ENCODE results near the gene C4B. TPM values are rescaled to one million over a fixed set of nuclear protein-coding genes. Genes with fewer than 3 reads are reported as not detected.
A peak's percentile ranks its signal among the peaks of the same experiment; 100 is the strongest.
"Not testable (repeated sequence)": the region's sequence is repeated elsewhere in the genome, so short reads cannot be mapped to it uniquely, and the experiment has no call there.

The C4B gene
- total RNA-seq, 3 donors from 2014 or later = 5.6 to 323 (median 298) TPM

DNA sequence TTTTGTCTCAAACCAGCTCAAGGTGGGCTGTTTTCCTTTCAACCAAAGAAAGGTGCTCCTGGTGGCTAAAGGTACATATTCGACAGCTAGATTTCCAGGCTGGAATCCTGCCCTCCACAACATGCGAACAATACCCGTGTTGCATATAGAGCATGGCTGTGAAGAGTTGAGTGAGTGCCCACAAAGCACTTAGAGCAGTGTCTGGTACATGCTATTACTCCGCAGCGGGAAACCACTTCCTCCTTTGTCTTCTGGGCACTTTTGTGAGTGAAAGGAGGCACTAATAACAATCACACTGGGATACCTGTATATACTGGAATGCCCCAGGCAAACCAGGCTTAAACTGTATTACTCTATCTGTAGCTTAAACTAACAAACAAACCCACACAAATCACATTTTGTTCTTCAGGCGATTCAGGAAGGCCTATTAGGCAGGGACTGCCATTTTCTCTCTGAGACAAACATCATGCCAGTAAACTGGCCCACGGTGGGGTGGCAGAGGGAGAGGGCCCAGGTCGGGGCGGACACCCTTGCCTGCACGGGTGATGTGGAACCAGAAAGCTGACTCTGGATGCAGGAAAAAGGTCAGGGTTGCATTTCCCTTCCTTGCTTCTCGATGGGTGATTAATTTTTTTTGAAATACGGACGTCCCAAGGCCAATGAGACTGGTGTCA lies 9.6 kb upstream of the C4B start:
- H3K27ac ChIP-seq = peak overlapping the region in 1 of 2 donors; percentile 40
- H3K9me3 ChIP-seq; H3K4me3 ChIP-seq; intact Hi-C loops (cut with DNase I; ENCODE audit: low total_unique reads); H3K27me3 ChIP-seq; H3K4me1 ChIP-seq; H3K36me3 ChIP-seq: not testable (repeated sequence)
- peak in 1 of 2 donors; percentile 50 for DNase-seq (ENCODE audit: low spot score in 2 of 2)

DNA sequence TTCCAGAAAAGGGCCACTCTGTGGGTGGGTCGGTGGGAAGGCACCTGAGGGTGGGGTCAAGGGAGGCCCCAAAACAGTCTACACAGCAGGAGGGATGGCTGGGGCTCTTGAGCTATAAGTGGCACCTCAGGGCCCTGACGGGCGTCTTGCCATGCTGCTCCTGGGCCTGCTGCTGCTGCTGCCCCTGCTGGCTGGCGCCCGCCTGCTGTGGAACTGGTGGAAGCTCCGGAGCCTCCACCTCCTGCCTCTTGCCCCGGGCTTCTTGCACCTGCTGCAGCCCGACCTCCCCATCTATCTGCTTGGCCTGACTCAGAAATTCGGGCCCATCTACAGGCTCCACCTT lies 9.1 kb upstream of the C4B start:
- intact Hi-C loops (cut with DNase I; ENCODE audit: low total_unique reads) = not testable (repeated sequence)

DNA sequence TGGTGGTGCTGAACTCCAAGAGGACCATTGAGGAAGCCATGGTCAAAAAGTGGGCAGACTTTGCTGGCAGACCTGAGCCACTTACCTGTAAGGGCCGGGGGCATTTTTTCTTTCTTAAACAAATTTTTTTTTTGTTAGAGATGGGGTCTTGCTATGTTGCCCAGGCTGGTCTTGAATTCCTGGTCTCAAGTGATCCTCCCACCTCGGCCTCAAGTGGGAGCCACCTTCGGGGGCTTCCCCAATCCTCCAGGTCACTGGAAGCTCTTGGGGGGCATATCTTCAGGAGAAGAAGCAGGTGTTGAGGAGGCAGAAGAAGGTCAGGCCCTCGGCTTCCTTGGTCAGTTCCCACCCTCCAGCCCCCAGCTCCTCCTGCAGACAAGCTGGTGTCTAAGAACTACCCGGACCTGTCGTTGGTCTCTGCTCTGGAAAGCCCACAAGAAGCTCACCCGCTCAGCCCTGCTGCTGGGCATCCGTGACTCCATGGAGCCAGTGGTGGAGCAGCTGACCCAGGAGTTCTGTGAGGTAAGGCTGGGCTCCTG lies 8.5 kb upstream of the C4B start:
- H3K27me3 ChIP-seq; H3K4me3 ChIP-seq; intact Hi-C loops (cut with DNase I; ENCODE audit: low total_unique reads); H3K4me1 ChIP-seq; H3K36me3 ChIP-seq; H3K9me3 ChIP-seq; H3K27ac ChIP-seq: not testable (repeated sequence)
- DNase-seq (ENCODE audit: low spot score in 2 of 2) = peak in 1 of 2 donors; percentile 44

More for the DNA sequence above, 9.1 kb upstream of the C4B start:
- peak overlapping the region in 1 of 2 donors; percentile 40 for H3K27ac ChIP-seq
- not testable (repeated sequence) for H3K4me1 ChIP-seq, H3K4me3 ChIP-seq, H3K27me3 ChIP-seq, H3K36me3 ChIP-seq, H3K9me3 ChIP-seq
- peak in 1 of 2 donors; percentile 17 for DNase-seq (ENCODE audit: low spot score in 2 of 2)

DNA sequence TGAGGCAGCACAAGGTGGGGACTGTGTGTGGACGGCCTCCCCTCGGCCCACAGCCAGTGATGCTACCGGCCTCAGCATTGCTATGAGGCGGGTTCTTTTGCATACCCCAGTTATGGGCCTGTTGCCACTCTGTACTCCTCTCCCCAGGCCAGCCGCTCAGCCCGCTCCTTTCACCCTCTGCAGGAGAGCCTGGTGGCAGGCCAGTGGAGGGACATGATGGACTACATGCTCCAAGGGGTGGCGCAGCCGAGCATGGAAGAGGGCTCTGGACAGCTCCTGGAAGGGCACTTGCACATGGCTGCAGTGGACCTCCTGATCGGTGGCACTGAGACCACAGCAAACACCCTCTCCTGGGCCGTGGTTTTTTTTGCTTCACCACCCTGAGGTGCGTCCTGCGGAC lies 7.5 kb upstream of the C4B start:
- peak in 1 of 2 donors; percentile 22 for DNase-seq (ENCODE audit: low spot score in 2 of 2)
- H3K27ac ChIP-seq; H3K27me3 ChIP-seq; H3K4me1 ChIP-seq; H3K36me3 ChIP-seq; H3K4me3 ChIP-seq; H3K9me3 ChIP-seq; intact Hi-C loops (cut with DNase I; ENCODE audit: low total_unique reads): not testable (repeated sequence)

DNA sequence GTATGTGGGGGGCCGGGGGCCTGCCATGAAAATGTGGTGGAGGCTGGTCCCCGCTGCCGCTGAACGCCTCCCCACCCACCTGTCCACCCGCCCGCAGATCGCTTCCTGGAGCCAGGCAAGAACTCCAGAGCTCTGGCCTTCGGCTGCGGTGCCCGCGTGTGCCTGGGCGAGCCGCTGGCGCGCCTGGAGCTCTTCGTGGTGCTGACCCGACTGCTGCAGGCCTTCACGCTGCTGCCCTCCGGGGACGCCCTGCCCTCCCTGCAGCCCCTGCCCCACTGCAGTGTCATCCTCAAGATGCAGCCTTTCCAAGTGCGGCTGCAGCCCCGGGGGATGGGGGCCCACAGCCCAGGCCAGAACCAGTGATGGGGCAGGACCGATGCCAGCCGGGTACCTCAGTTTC lies 6.6 kb upstream of the C4B start:
- H3K9me3 ChIP-seq; DNase-seq (ENCODE audit: low spot score in 2 of 2); intact Hi-C loops (cut with DNase I; ENCODE audit: low total_unique reads): not testable (repeated sequence)

DNA sequence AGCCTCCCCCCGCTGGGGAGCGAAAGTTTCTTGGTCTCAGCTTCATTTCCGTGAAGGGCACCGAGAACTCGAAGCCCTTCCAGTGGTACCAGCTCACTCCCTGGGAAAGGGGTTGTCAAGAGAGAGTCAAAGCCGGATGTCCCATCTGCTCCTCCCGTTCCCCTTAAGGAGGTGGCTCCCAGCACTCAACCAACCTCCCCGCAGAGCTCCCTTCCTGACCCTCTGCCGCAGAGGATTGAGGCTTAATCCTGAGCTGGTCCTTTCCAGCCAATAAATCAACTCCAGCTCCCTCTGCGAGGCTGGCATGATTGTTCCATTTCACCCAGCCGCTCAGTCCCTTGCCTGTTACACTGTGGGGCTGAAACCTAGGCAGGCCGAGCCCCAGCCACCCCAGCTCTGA lies 6.0 kb upstream of the C4B start:
- H3K27me3 ChIP-seq; H3K9me3 ChIP-seq; H3K36me3 ChIP-seq; intact Hi-C loops (cut with DNase I; ENCODE audit: low total_unique reads); H3K27ac ChIP-seq; H3K4me3 ChIP-seq; H3K4me1 ChIP-seq; DNase-seq (ENCODE audit: low spot score in 2 of 2): not testable (repeated sequence)

More for the DNA sequence above, 6.6 kb upstream of the C4B start:
- not testable (repeated sequence) for H3K27ac ChIP-seq, H3K27me3 ChIP-seq, H3K4me1 ChIP-seq, H3K4me3 ChIP-seq, H3K36me3 ChIP-seq

DNA sequence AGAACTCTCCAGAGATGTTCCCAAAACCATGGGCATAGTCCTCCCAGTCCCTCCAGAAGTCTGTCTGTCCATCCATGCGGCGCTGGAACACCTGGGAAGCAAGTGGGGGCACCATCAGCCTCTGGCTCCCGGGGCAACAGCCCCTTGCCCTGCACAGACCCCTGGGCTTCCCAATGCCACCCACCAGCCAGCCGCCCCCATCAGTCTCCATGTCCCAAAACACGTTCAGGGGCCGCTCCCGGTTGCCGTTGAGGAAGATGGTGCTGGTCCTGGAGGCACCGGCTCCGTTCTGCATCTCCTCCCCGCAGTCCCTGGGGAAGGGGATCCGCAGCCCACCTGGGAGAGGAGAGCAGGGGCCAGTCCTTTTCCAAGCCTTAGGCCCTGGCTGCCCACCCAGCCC lies 5.1 kb upstream of the C4B start:
- H3K4me1 ChIP-seq; H3K36me3 ChIP-seq; H3K4me3 ChIP-seq; intact Hi-C loops (cut with DNase I; ENCODE audit: low total_unique reads); H3K27ac ChIP-seq; H3K27me3 ChIP-seq; H3K9me3 ChIP-seq: not testable (repeated sequence)
- DNase-seq (ENCODE audit: low spot score in 2 of 2) = peak in 1 of 2 donors; percentile 19

DNA sequence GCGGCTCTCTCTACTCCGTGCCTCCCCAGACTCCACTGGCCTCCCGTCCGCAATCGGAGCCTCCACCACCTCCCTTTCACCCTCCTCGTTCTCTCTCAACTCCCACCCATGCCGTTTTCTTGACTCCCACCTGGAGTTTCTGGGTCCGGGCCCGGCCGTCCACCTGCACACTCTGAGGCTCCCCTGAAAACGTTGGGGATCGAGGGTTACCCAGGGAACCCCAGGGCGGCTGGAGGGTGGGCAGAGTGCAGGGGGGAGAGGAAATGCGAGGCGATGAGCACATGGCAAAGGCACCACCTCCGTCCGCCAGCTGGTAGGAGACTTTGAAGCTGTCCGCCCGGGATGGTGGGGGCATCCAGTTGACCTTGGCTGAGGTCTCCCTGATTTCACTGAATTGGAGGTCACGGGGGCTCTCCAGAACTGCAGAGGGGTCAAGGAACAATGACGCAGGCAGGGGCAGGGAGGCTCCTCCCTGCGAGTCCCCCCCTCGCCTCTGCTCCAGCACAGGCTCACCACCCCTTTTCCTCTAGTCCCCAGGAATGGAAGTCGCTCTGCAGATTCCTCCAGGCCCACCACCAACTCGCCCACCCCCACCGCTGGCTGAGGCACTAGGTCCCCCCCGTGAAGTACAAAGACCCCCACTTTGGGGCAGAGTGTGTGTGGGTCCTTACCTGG lies 3.6 kb upstream of the C4B start:
- H3K9me3 ChIP-seq; H3K27me3 ChIP-seq; H3K4me1 ChIP-seq; H3K27ac ChIP-seq; H3K36me3 ChIP-seq; H3K4me3 ChIP-seq; intact Hi-C loops (cut with DNase I; ENCODE audit: low total_unique reads): not testable (repeated sequence)
- peak in 1 of 2 donors; percentile 37 for DNase-seq (ENCODE audit: low spot score in 2 of 2)

DNA sequence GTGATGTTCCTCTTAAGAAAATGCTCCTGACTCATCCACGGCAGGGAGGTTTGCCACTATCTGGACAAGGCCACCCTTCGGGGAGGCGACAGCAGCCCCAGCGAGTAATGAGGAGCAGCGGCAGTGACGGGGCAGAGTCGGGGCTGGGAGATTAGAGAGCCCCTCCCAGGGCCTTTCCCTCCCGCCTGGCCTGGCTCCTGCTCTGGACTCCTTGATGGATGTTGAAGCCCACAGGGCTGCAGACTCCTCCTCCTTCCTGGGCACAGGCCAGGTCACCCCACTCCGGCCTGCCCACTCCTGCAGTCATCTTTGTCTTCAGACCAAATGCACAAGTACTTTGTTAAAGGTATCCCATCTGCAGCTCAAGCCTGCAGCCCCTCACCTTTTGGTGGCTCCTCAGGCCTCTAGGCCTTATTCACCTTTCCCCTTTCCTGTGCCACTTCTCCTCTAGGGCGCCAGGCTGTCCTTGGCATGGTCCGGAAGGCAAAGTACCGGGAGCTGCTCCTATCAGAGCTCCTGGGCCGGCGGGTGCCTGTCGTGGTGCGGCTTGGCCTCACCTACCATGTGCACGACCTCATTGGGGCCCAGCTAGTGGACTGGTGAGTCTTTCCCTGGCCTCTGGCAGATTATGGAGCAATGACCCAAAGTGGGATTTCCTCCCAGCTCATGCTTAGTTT lies 1.5 kb upstream of the C4B start:
- H3K4me3 ChIP-seq; H3K4me1 ChIP-seq; H3K9me3 ChIP-seq; H3K27me3 ChIP-seq; DNase-seq (ENCODE audit: low spot score in 2 of 2); H3K36me3 ChIP-seq; intact Hi-C loops (cut with DNase I; ENCODE audit: low total_unique reads): not testable (repeated sequence)
- peak overlapping the region in 1 of 2 donors; percentile 32 for H3K27ac ChIP-seq

DNA sequence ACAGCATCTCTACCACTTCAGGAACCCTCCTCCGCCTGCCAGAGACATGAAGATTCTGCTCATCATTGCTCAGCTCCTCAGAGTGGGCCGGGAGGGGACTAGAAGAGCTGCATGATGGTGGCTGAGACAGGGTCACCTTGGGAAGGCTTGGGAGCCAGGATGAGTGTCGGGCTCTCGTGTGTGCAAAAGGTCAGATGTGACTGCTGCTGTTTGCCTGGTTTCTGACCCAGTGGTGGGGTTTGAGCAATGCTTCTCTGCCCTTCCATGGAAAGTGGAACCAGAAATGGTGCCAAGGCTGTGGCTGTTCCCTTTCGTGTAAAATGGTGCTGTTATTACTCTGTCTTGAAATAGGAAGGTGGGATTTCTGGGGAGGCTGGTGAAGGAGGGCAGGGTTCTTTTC lies 857 bp upstream of the C4B start:
- H3K4me3 ChIP-seq; H3K4me1 ChIP-seq; H3K36me3 ChIP-seq; H3K27me3 ChIP-seq; H3K27ac ChIP-seq; DNase-seq (ENCODE audit: low spot score in 2 of 2); H3K9me3 ChIP-seq; intact Hi-C loops (cut with DNase I; ENCODE audit: low total_unique reads): not testable (repeated sequence)

DNA sequence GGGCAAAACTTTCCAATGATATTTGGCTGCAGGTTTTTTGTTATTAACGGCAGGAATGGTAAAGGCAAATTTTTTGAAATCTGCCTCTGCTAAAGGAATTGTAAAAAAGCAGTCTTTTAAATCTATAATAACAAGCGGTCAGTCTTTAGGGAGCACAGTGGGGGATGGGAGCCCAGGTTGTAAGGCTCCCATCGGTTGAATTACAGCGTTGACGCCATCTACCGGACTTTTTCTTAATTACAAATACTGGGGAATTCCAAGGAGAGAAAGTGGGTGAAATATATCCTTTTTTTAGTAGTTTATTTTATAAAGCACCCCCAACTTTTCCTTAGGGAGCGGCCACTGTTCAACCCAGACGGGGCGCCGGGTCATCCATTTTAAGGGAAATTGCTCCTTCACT lies 7.5 kb downstream of the C4B start:
- H3K9me3 ChIP-seq; H3K4me1 ChIP-seq; DNase-seq (ENCODE audit: low spot score in 2 of 2); H3K27ac ChIP-seq; H3K36me3 ChIP-seq; H3K27me3 ChIP-seq; H3K4me3 ChIP-seq; intact Hi-C loops (cut with DNase I; ENCODE audit: low total_unique reads): not testable (repeated sequence)

DNA sequence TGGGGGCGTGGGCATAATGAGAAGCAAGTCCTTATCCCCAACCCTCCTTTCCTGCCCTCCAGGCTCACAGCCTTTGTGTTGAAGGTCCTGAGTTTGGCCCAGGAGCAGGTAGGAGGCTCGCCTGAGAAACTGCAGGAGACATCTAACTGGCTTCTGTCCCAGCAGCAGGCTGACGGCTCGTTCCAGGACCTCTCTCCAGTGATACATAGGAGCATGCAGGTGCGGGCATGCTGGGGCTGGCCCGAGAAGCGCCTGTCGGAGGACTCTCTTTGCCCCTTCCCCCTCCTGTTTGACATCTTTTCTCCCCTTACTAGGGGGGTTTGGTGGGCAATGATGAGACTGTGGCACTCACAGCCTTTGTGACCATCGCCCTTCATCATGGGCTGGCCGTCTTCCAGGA lies 14.0 kb downstream of the C4B start:
- H3K36me3 ChIP-seq; H3K27me3 ChIP-seq; DNase-seq (ENCODE audit: low spot score in 2 of 2); intact Hi-C loops (cut with DNase I; ENCODE audit: low total_unique reads); H3K27ac ChIP-seq; H3K9me3 ChIP-seq; H3K4me1 ChIP-seq; H3K4me3 ChIP-seq: not testable (repeated sequence)

DNA sequence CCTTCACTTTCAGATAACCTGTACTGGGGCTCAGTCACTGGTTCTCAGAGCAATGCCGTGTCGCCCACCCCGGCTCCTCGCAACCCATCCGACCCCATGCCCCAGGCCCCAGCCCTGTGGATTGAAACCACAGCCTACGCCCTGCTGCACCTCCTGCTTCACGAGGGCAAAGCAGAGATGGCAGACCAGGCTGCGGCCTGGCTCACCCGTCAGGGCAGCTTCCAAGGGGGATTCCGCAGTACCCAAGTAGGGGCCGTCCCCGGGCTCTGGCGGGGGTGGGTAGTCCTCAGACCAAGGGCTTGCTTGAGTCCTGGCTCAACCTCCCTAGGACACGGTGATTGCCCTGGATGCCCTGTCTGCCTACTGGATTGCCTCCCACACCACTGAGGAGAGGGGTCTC lies 15.0 kb downstream of the C4B start:
- H3K9me3 ChIP-seq; H3K36me3 ChIP-seq; H3K4me3 ChIP-seq; H3K27me3 ChIP-seq; H3K4me1 ChIP-seq; H3K27ac ChIP-seq; intact Hi-C loops (cut with DNase I; ENCODE audit: low total_unique reads); DNase-seq (ENCODE audit: low spot score in 2 of 2): not testable (repeated sequence)

All from breast epithelium (tissue), 4 donors.